ENCODE results near the gene RALY.

RALY gene

GRCh38 chr20:33993576-33994221 is at the start of gene RALY:
Gene RALY, plus strand, starts transcription at chr20:33993911. Its CDS starts 78,164 bp downstream, at chr20:34072075.
- peak; percentile 99 for DNase-seq (ENCODE audit: low spot score)

GRCh38 chr20:33944914-33945313 is 48.8 kb upstream of the RALY start:
- DNase-seq (ENCODE audit: low spot score): no peak

- DNase-seq (ENCODE audit: low spot score): peak; percentile 94
Measured at GRCh38 chr20:33945391-33946081, 48.2 kb upstream of the RALY start.

GRCh38 chr20:33947709-33948295 is 45.9 kb upstream of the RALY start:
- peak; percentile 81 for DNase-seq (ENCODE audit: low spot score)

- no peak for DNase-seq (ENCODE audit: low spot score)
Measured at GRCh38 chr20:33948480-33948879, 45.2 kb upstream of the RALY start.

- DNase-seq (ENCODE audit: low spot score): no peak
Measured at GRCh38 chr20:33951171-33951570, 42.5 kb upstream of the RALY start.

GRCh38 chr20:33954504-33954903 is 39.2 kb upstream of the RALY start:
- DNase-seq (ENCODE audit: low spot score): no peak

- DNase-seq (ENCODE audit: low spot score): no peak
Measured at GRCh38 chr20:33963751-33964150, 30.0 kb upstream of the RALY start.

GRCh38 chr20:33964441-33964840 is 29.3 kb upstream of the RALY start:
- DNase-seq (ENCODE audit: low spot score): no peak

GRCh38 chr20:33967126-33967525 is 26.6 kb upstream of the RALY start:
- DNase-seq (ENCODE audit: low spot score): no peak

GRCh38 chr20:33969563-33969962 is 24.1 kb upstream of the RALY start:
- no peak for DNase-seq (ENCODE audit: low spot score)

- no peak for DNase-seq (ENCODE audit: low spot score)
Measured at GRCh38 chr20:33970229-33970628, 23.5 kb upstream of the RALY start.

- no peak for DNase-seq (ENCODE audit: low spot score)
Measured at GRCh38 chr20:33971147-33971975, 22.4 kb upstream of the RALY start.

GRCh38 chr20:33976959-33977358 is 16.8 kb upstream of the RALY start:
- no peak for DNase-seq (ENCODE audit: low spot score)

- no peak for DNase-seq (ENCODE audit: low spot score)
Measured at GRCh38 chr20:33977535-33977934, 16.2 kb upstream of the RALY start.

- DNase-seq (ENCODE audit: low spot score): no peak
Measured at GRCh38 chr20:33979094-33979493, 14.6 kb upstream of the RALY start.

- no peak for DNase-seq (ENCODE audit: low spot score)
Measured at GRCh38 chr20:33981347-33981746, 12.4 kb upstream of the RALY start.

- no peak for DNase-seq (ENCODE audit: low spot score)
Measured at GRCh38 chr20:33981964-33982363, 11.7 kb upstream of the RALY start.

- no peak for DNase-seq (ENCODE audit: low spot score)
Measured at GRCh38 chr20:33983371-33983770, 10.3 kb upstream of the RALY start.

- DNase-seq (ENCODE audit: low spot score): no peak
Measured at GRCh38 chr20:33984182-33984719, 9.5 kb upstream of the RALY start.

GRCh38 chr20:33985280-33985679 is 8.4 kb upstream of the RALY start:
- no peak for DNase-seq (ENCODE audit: low spot score)

GRCh38 chr20:33985830-33986229 is 7.9 kb upstream of the RALY start:
- no peak for DNase-seq (ENCODE audit: low spot score)
